ENCODE measurements around the gene DACT3. TPM values are rescaled to one million over a fixed set of nuclear protein-coding genes. Genes with fewer than 3 reads are reported as not detected.

DACT3 gene
- total RNA-seq, 1 experiment from 2014 or later = not detected

DNA sequence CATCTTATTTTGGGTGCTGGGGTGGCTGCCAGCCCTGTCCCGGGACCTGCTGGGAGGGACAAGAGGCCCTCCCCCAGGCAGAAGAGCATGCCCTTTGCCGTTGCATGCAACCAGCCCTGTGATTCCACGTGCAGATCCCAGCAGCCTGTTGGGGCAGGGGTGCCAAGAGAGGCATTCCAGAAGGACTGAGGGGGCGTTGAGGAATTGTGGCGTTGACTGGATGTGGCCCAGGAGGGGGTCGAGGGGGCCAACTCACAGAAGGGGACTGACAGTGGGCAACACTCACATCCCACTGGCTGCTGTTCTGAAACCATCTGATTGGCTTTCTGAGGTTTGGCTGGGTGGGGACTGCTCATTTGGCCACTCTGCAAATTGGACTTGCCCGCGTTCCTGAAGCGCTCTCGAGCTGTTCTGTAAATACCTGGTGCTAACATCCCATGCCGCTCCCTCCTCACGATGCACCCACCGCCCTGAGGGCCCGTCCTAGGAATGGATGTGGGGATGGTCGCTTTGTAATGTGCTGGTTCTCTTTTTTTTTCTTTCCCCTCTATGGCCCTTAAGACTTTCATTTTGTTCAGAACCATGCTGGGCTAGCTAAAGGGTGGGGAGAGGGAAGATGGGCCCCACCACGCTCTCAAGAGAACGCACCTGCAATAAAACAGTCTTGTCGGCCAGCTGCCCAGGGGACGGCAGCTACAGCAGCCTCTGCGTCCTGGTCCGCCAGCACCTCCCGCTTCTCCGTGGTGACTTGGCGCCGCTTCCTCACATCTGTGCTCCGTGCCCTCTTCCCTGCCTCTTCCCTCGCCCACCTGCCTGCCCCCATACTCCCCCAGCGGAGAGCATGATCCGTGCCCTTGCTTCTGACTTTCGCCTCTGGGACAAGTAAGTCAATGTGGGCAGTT lies 51.2 kb downstream of the DACT3 start:
- no peak for DNase-seq
- CTCF ChIA-PET = interaction anchor here (0.8 kb wide), 1 partner anchor 51 kb away, joined by 10 read pairs; the partner anchor contains the start of gene DACT3
- Mint-ChIP-seq H3K36me3 (ENCODE audit: insufficient read depth, unreplicated experiment) (peaks cover 18% of the 10 kb centered on the region), H3K4me3 (ENCODE audit: low read depth, unreplicated experiment) (no peak overlapping the region), H3K27me3 (ENCODE audit: unreplicated experiment) (no peaks in the 10 kb centered on the region), H3K9me3 (ENCODE audit: low read depth, unreplicated experiment) (no peaks in the 10 kb centered on the region), H3K27ac (ENCODE audit: unreplicated experiment) (no peak overlapping the region), H3K4me1 (ENCODE audit: low read depth, unreplicated experiment) (no peaks in the 10 kb centered on the region)
- TSS peak; percentile 64 for BruUV-seq (replicated peaks)
- intact Hi-C loops (cut with micrococcal nuclease; ENCODE audit: unreplicated experiment) = no loop called here
- no peak for TF ChIP-seq CTCF (IDR thresholded peaks at IDR 0.05; ENCODE audit: unreplicated experiment)

- DNase-seq = no peak
- H3K4me3 Mint-ChIP-seq (ENCODE audit: low read depth, unreplicated experiment) = no peak overlapping the region
- no peaks in the 10 kb centered on the region for H3K27me3 Mint-ChIP-seq (ENCODE audit: unreplicated experiment)
- no peak overlapping the region for H3K27ac Mint-ChIP-seq (ENCODE audit: unreplicated experiment)
- peaks cover 18% of the 10 kb centered on the region for H3K36me3 Mint-ChIP-seq (ENCODE audit: insufficient read depth, unreplicated experiment)
- H3K4me1 Mint-ChIP-seq (ENCODE audit: low read depth, unreplicated experiment) = no peaks in the 10 kb centered on the region
- intact Hi-C loops (cut with micrococcal nuclease; ENCODE audit: unreplicated experiment) = no loop called here
- TF ChIP-seq CTCF (IDR thresholded peaks at IDR 0.05; ENCODE audit: unreplicated experiment) = no peak
- BruUV-seq (replicated peaks) = no TSS peak
- CTCF ChIA-PET = interaction anchor here (1.4 kb wide), 2 partner anchors 8 to 11 kb away, joined by 3 to 4 read pairs; no protein-coding TSS in a partner anchor
- no peaks in the 10 kb centered on the region for H3K9me3 Mint-ChIP-seq (ENCODE audit: low read depth, unreplicated experiment)
These were observed 52.2 kb downstream of the DACT3 start for GRCh38 chr19:46608581-46609345.

- Mint-ChIP-seq H3K27me3 (ENCODE audit: unreplicated experiment) (no peaks in the 10 kb centered on the region), H3K27ac (ENCODE audit: unreplicated experiment) (no peak overlapping the region), H3K9me3 (ENCODE audit: low read depth, unreplicated experiment) (no peaks in the 10 kb centered on the region), H3K4me1 (ENCODE audit: low read depth, unreplicated experiment) (peaks cover 5% of the 10 kb centered on the region), H3K36me3 (ENCODE audit: insufficient read depth, unreplicated experiment) (peaks cover 21% of the 10 kb centered on the region), H3K4me3 (ENCODE audit: low read depth, unreplicated experiment) (no peak overlapping the region)
- no peak for DNase-seq
- CTCF ChIA-PET = interaction anchor here (1.4 kb wide), 2 partner anchors 9 to 10 kb away, joined by 3 to 4 read pairs; no protein-coding TSS in a partner anchor
- TF ChIP-seq CTCF (IDR thresholded peaks at IDR 0.05; ENCODE audit: unreplicated experiment) = no peak
- intact Hi-C loops (cut with micrococcal nuclease; ENCODE audit: unreplicated experiment) = no loop called here
- no TSS peak for BruUV-seq (replicated peaks)
These were observed 52.8 kb downstream of the DACT3 start for GRCh38 chr19:46608178-46608577.

DNA sequence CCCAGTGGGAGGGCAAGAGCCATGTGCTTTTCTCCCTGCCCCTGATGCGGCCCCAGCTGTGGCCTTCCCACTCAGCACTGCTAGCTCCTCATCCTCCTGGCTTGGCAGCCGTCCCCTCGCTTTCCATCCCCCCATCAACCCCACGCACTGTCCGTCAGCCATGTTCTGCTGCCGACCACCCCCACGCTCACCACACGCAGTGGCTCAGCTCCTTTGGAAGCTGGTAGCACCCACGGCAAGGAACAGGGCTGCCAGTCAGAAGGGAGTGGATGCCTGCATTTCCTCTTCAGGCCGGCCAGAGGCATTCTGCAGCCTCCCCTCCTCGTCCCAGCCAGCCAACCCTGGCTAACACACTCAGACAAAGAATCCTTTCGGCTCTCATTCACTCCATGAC lies 53.5 kb downstream of the DACT3 start:
- Mint-ChIP-seq H3K9me3 (ENCODE audit: low read depth, unreplicated experiment) (no peaks in the 10 kb centered on the region), H3K27me3 (ENCODE audit: unreplicated experiment) (no peaks in the 10 kb centered on the region), H3K27ac (ENCODE audit: unreplicated experiment) (no peak overlapping the region), H3K4me3 (ENCODE audit: low read depth, unreplicated experiment) (no peak overlapping the region), H3K4me1 (ENCODE audit: low read depth, unreplicated experiment) (peaks cover 12% of the 10 kb centered on the region), H3K36me3 (ENCODE audit: insufficient read depth, unreplicated experiment) (peaks cover 29% of the 10 kb centered on the region)
- TF ChIP-seq CTCF (IDR thresholded peaks at IDR 0.05; ENCODE audit: unreplicated experiment) = no peak
- CTCF ChIA-PET = interaction anchor here (1.1 to 1.4 kb wide), 2 partner anchors 9 to 10 kb away, joined by 3 to 4 read pairs; no protein-coding TSS in a partner anchor
- no TSS peak for BruUV-seq (replicated peaks)
- intact Hi-C loops (cut with micrococcal nuclease; ENCODE audit: unreplicated experiment) = no loop called here
- no peak for DNase-seq
